DND-41 (cell line): ENCODE results near the gene CCDC88A.

Experiments used
- CTCF ChIP-seq: IDR thresholded peaks from 2 replicates; pipeline ENCODE4 v1.5.1; 2012; ENCODE audit warnings: borderline replicate concordance, low read length, moderate library complexity, mild to moderate bottlenecking; ENCODE audit not compliant: poor library complexity, severe bottlenecking; ENCODE audit errors: extremely low read depth
- EZH2 ChIP-seq: IDR thresholded peaks from 3 replicates; pipeline ENCODE4 v1.6.1; 2012; ENCODE audit warnings: borderline replicate concordance, low read depth, mild to moderate bottlenecking, moderate library complexity, low read length, inconsistent platforms; ENCODE audit not compliant: severe bottlenecking

GRCh38 chr2:55420439-55420725 is 726 bp upstream of the CCDC88A start:
- TF ChIP-seq CTCF (no peak), EZH2 (no peak)
